ENCODE measurements around the gene ASPM.

DNA sequence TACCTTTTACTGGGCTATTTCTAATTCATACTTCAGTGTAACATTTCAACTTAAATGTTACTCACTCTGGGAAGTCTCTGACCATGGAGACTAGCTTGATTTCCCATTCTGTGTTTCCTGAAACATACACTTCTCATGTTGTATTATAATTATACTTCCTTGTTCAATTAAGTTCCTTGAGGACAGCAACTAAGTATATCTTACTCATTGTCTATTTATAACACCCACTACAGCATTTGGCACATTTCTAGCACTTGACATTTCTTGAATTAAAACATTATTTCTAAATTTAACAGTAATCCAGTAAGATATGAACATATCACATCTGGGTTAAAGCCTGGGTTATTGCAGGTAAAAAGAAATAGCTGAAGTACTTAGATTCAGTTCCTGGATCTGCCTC, 47.0 kb downstream of the ASPM start:
- TF ChIP-seq, protein P1, sequence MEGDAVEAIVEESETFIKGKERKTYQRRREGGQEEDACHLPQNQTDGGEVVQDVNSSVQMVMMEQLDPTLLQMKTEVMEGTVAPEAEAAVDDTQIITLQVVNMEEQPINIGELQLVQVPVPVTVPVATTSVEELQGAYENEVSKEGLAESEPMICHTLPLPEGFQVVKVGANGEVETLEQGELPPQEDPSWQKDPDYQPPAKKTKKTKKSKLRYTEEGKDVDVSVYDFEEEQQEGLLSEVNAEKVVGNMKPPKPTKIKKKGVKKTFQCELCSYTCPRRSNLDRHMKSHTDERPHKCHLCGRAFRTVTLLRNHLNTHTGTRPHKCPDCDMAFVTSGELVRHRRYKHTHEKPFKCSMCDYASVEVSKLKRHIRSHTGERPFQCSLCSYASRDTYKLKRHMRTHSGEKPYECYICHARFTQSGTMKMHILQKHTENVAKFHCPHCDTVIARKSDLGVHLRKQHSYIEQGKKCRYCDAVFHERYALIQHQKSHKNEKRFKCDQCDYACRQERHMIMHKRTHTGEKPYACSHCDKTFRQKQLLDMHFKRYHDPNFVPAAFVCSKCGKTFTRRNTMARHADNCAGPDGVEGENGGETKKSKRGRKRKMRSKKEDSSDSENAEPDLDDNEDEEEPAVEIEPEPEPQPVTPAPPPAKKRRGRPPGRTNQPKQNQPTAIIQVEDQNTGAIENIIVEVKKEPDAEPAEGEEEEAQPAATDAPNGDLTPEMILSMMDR (conservative IDR thresholded peaks at IDR 0.05; ENCODE audit: low read depth, low read length), result no peak
- TF ChIP-seq CEBPB (IDR thresholded peaks at IDR 0.05; ENCODE audit: low read depth, low read length), result no peak
- no peak for TF ChIP-seq MAFK (IDR thresholded peaks at IDR 0.05; ENCODE audit: low read depth, low read length)
- no peak for TF ChIP-seq BHLHE40 (IDR thresholded peaks at IDR 0.05; ENCODE audit: low read depth, low read length)
- TF ChIP-seq MXI1 (IDR thresholded peaks at IDR 0.05; ENCODE audit: borderline replicate concordance, low read depth, low read length), result no peak
- TF ChIP-seq FOS (IDR thresholded peaks at IDR 0.05; ENCODE audit: low read depth, low read length), result no peak
- TF ChIP-seq RFX5 (IDR thresholded peaks at IDR 0.05; ENCODE audit: low read depth, low read length), result no peak
- no peak for TF ChIP-seq POLR2A (IDR thresholded peaks at IDR 0.05; ENCODE audit: low read depth, low read length)
- no peak for TF ChIP-seq NFE2L2 (IDR thresholded peaks at IDR 0.05; ENCODE audit: low read depth, low read length)
- TF ChIP-seq, protein P2, sequence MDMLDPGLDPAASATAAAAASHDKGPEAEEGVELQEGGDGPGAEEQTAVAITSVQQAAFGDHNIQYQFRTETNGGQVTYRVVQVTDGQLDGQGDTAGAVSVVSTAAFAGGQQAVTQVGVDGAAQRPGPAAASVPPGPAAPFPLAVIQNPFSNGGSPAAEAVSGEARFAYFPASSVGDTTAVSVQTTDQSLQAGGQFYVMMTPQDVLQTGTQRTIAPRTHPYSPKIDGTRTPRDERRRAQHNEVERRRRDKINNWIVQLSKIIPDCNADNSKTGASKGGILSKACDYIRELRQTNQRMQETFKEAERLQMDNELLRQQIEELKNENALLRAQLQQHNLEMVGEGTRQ (IDR thresholded peaks at IDR 0.05; ENCODE audit: low read depth, low read length), result no peak

All from IMR-90 (cell line).